HCT116 (cell line): Measurements from ENCODE around the gene IQSEC3.

Source experiments
- CEBPB ChIP-seq: IDR thresholded peaks from 2 replicates; pipeline ENCODE4 v1.6.1; 2012; ENCODE audit warnings: low read depth
- CTCF ChIP-seq, 3 experiments: fragments of 200-600 bp in 1 of 3; sonication (generic) in 1 of 3; IDR thresholded peaks in 2 of 3; conservative IDR thresholded peaks in 1 of 3; 2 replicates each; pipeline ENCODE4 v1.5.1; 2012 to 2017; ENCODE audit warnings: low read depth in 2 of 3, low read length in 2 of 3, antibody characterized with exemption in 1 of 3, borderline replicate concordance in 1 of 3, control low read depth in 1 of 3, mild to moderate bottlenecking in 1 of 3, mixed read lengths in 1 of 3, mixed run types in 1 of 3, moderate library complexity in 1 of 3; ENCODE audit not compliant: insufficient read depth in 1 of 3
- POLR2A ChIP-seq: IDR thresholded peaks from 2 replicates; pipeline ENCODE4 v1.7.0; 2011; ENCODE audit warnings: borderline replicate concordance; ENCODE audit not compliant: insufficient read depth, insufficient read length; ENCODE audit errors: extremely low read depth
- RAD21 ChIP-seq: IDR thresholded peaks from 2 replicates; pipeline ENCODE4 v1.6.1; 2012; ENCODE audit warnings: low read depth, mild to moderate bottlenecking
- REST ChIP-seq: IDR thresholded peaks from 2 replicates; pipeline ENCODE4 v1.6.1; 2012; ENCODE audit warnings: low read depth
- SP1 ChIP-seq: IDR thresholded peaks from 2 replicates; pipeline ENCODE4 v1.6.1; 2012; ENCODE audit warnings: low read depth
- TCF7L2 ChIP-seq: IDR thresholded peaks from 2 replicates; pipeline ENCODE4 v1.7.0; 2011; ENCODE audit warnings: borderline replicate concordance, inconsistent platforms; ENCODE audit not compliant: insufficient read depth, insufficient read length; ENCODE audit errors: extremely low read depth

GRCh38 chr12:161823-162222 is 95.3 kb downstream of the IQSEC3 start:
- TF ChIP-seq CEBPB (no peak), CTCF (IDR thresholded peaks at IDR 0.05 in 2 of 3, conservative IDR thresholded peaks at IDR 0.05 in 1 of 3; ENCODE audit: borderline replicate concordance in 1 of 3, insufficient read depth in 1 of 3, low read depth in 2 of 3, low read length in 2 of 3) (no peak), RAD21 (no peak), TCF7L2 (no peak), SP1 (no peak), POLR2A (no peak), REST (no peak)
